IMR-90 (cell line): ENCODE measurements around the gene PRLR. TPM values are rescaled to one million over a fixed set of nuclear protein-coding genes. Genes with fewer than 3 reads are reported as not detected.

ENCODE experiments used
- ATAC-seq: fragments of 200-7000 bp; cut with Tn5 transposase; 2 replicates; pipeline ENCODE4 v1.9.1; 2020; ENCODE audit warnings: low read depth, mild to moderate bottlenecking, moderate library complexity
- BruUV-seq: library from RNA; stranded (reverse); fragments of 400-500 nt; replicated peaks from 2 replicates; lab custom pipeline; 2021; lab: Mats Ljungman, UMichigan
- CTCF ChIA-PET: fragments of 300-600 bp; formaldehyde crosslinking; extraction: SDS; loops from one replicate; lab custom pipeline; 2021; ENCODE audit warnings: antibody characterized with exemption; lab: Yijun Ruan, JAX
- POLR2A ChIA-PET: fragments of 300-600 bp; sonication (Branson Sonifier 250); formaldehyde crosslinking; loops from one replicate; lab custom pipeline; 2022; ENCODE audit warnings: antibody characterized with exemption; ENCODE audit not compliant: unreplicated experiment; lab: Charles Lee
- DNase-seq: peaks from one replicate; pipeline ENCODE4 v3.0.0; 2013
- H2AFZ ChIP-seq: replicated peaks from 2 replicates; pipeline ENCODE3; 2013; ENCODE audit warnings: low read length, mild to moderate bottlenecking; ENCODE audit not compliant: poor library complexity
- H2AK5ac ChIP-seq: 2 replicates; pipeline ENCODE4 v1.6.1; 2013; ENCODE audit warnings: low read depth, low read length, inconsistent platforms
- H2AK9ac ChIP-seq: replicated peaks from 2 replicates; pipeline ENCODE3; 2013; ENCODE audit warnings: mild to moderate bottlenecking, low read depth, low read length, moderate library complexity; ENCODE audit not compliant: poor library complexity
- H2BK120ac ChIP-seq: 2 replicates; pipeline ENCODE4 v1.6.1; 2013; ENCODE audit warnings: low read depth, low read length, inconsistent platforms
- H2BK15ac ChIP-seq: 3 replicates; pipeline ENCODE4 v1.6.1; 2013; ENCODE audit warnings: low read depth, low read length, inconsistent platforms
- H2BK20ac ChIP-seq: 2 replicates; pipeline ENCODE4 v1.6.1; 2013; ENCODE audit warnings: low read depth, mild to moderate bottlenecking, inconsistent platforms, low read length, moderate library complexity
- H2BK5ac ChIP-seq: 2 replicates; pipeline ENCODE4 v1.6.1; 2013; ENCODE audit warnings: mild to moderate bottlenecking, low read depth, low read length, inconsistent platforms; ENCODE audit not compliant: poor library complexity, severe bottlenecking
- H3K14ac ChIP-seq: replicated peaks from 2 replicates; pipeline ENCODE4 v1.6.1; 2013; ENCODE audit warnings: low read depth, low read length, inconsistent platforms
- H3K18ac ChIP-seq: 2 replicates; pipeline ENCODE4 v1.6.1; 2013; ENCODE audit warnings: low read depth, low read length, control low read depth
- H3K23ac ChIP-seq: 2 replicates; pipeline ENCODE4 v1.6.1; 2013; ENCODE audit warnings: low read depth, low read length, inconsistent platforms
- H3K27ac ChIP-seq: 2 replicates; pipeline ENCODE4 v1.5.1; 2013; ENCODE audit warnings: mild to moderate bottlenecking, control low read depth, low read length; ENCODE audit not compliant: insufficient read depth
- H3K27me3 ChIP-seq: 2 replicates; pipeline ENCODE4 v1.6.1; 2013; ENCODE audit warnings: low read length; ENCODE audit not compliant: control insufficient read depth, insufficient read depth
- H3K36me3 ChIP-seq: 2 replicates; pipeline ENCODE4 v1.6.1; 2013; ENCODE audit warnings: low read length, mixed read lengths; ENCODE audit not compliant: control insufficient read depth, insufficient read depth
- H3K4ac ChIP-seq: 2 replicates; pipeline ENCODE4 v1.6.1; 2013; ENCODE audit warnings: low read depth, low read length, inconsistent platforms
- H3K4me1 ChIP-seq: 2 replicates; pipeline ENCODE4 v1.6.1; 2013; ENCODE audit warnings: low read length, mixed read lengths; ENCODE audit not compliant: control insufficient read depth, insufficient read depth
- H3K4me2 ChIP-seq: 2 replicates; pipeline ENCODE4 v1.6.1; 2013; ENCODE audit warnings: low read depth, mild to moderate bottlenecking, control low read depth, low read length, moderate library complexity
- H3K4me3 ChIP-seq: 2 replicates; pipeline ENCODE4 v1.5.1; 2013; ENCODE audit warnings: low read depth, mild to moderate bottlenecking, control low read depth, low read length, moderate library complexity; ENCODE audit not compliant: insufficient read depth
- H3K56ac ChIP-seq: 2 replicates; pipeline ENCODE4 v1.6.1; 2013; ENCODE audit warnings: low read length, inconsistent platforms; ENCODE audit not compliant: insufficient read depth; ENCODE audit errors: extremely low read depth
- H3K79me1 ChIP-seq, 2 experiments: 2 replicates each; pipeline ENCODE4 v1.6.1; 2013; ENCODE audit warnings: low read length in 2 of 2, inconsistent platforms in 1 of 2, low read depth in 1 of 2
- H3K9ac ChIP-seq: 2 replicates; pipeline ENCODE4 v1.6.1; 2013; ENCODE audit warnings: low read depth, low read length, control low read depth
- H3K9me1 ChIP-seq: 2 replicates; pipeline ENCODE4 v1.6.1; 2013; ENCODE audit warnings: low read length, inconsistent platforms; ENCODE audit not compliant: insufficient read depth
- H3K9me3 ChIP-seq: 2 replicates; pipeline ENCODE4 v1.6.1; 2013; ENCODE audit warnings: low read length; ENCODE audit not compliant: control insufficient read depth, insufficient read depth
- H4K20me1 ChIP-seq: 2 replicates; pipeline ENCODE4 v1.6.1; 2013; ENCODE audit warnings: low read length, inconsistent platforms; ENCODE audit not compliant: insufficient read depth
- H4K5ac ChIP-seq: 2 replicates; pipeline ENCODE4 v1.6.1; 2013; ENCODE audit warnings: mild to moderate bottlenecking, low read depth, low read length, control low read depth
- H4K8ac ChIP-seq, 2 experiments: 2 replicates each; pipeline ENCODE4 v1.6.1; 2013; ENCODE audit warnings: low read depth in 2 of 2, low read length in 2 of 2, control low read depth in 1 of 2, inconsistent platforms in 1 of 2
- H4K91ac ChIP-seq: 2 replicates; pipeline ENCODE4 v1.6.1; 2013; ENCODE audit warnings: low read depth, low read length, inconsistent platforms; ENCODE audit not compliant: insufficient read depth
- BHLHE40 ChIP-seq: fragments of 150-350 bp; IDR thresholded peaks from 2 replicates; pipeline ENCODE4 v1.6.1; 2016; ENCODE audit warnings: mild to moderate bottlenecking, low read depth, low read length
- CEBPB ChIP-seq: IDR thresholded peaks from 2 replicates; pipeline ENCODE4 v1.6.1; 2012; ENCODE audit warnings: low read depth, low read length, improper control_type of control experiment
- CHD1 ChIP-seq: IDR thresholded peaks from 2 replicates; pipeline ENCODE4 v1.6.1; 2012; ENCODE audit warnings: low read depth, low read length, improper control_type of control experiment
- FOS ChIP-seq: fragments of 150-350 bp; IDR thresholded peaks from 2 replicates; pipeline ENCODE4 v1.6.1; 2016; ENCODE audit warnings: low read depth, low read length
- MAFK ChIP-seq: IDR thresholded peaks from 2 replicates; pipeline ENCODE4 v1.6.1; 2012; ENCODE audit warnings: low read depth, low read length, improper control_type of control experiment
- MAZ ChIP-seq: IDR thresholded peaks from 2 replicates; pipeline ENCODE4 v1.6.1; 2012; ENCODE audit warnings: low read depth, mild to moderate bottlenecking, low read length, improper control_type of control experiment, moderate library complexity, borderline replicate concordance
- NFE2L2 ChIP-seq: fragments of 150-350 bp; IDR thresholded peaks from 2 replicates; pipeline ENCODE4 v1.6.1; 2016; ENCODE audit warnings: low read depth, mild to moderate bottlenecking, low read length
- POLR2A ChIP-seq: IDR thresholded peaks from 2 replicates; pipeline ENCODE4 v1.6.1; 2012; ENCODE audit warnings: mild to moderate bottlenecking, low read depth, low read length
- RAD21 ChIP-seq: IDR thresholded peaks from 2 replicates; pipeline ENCODE4 v1.6.1; 2012; ENCODE audit warnings: low read length, improper control_type of control experiment
- RCOR1 ChIP-seq: IDR thresholded peaks from 2 replicates; pipeline ENCODE4 v1.6.1; 2012; ENCODE audit warnings: mild to moderate bottlenecking, low read length, improper control_type of control experiment; ENCODE audit not compliant: insufficient replicate concordance
- RFX5 ChIP-seq: IDR thresholded peaks from 2 replicates; pipeline ENCODE4 v1.8.0; 2012; ENCODE audit warnings: low read depth, mild to moderate bottlenecking, low read length, moderate library complexity
- SMC3 ChIP-seq: fragments of 150-350 bp; IDR thresholded peaks from 2 replicates; pipeline ENCODE4 v1.6.1; 2016; ENCODE audit warnings: low read depth, mild to moderate bottlenecking, antibody characterized with exemption, low read length, moderate library complexity
- USF2 ChIP-seq: fragments of 150-350 bp; IDR thresholded peaks from 2 replicates; pipeline ENCODE4 v1.6.1; 2017; ENCODE audit warnings: mild to moderate bottlenecking, antibody characterized with exemption, low read length, low read depth
- WGBS, 2 experiments: methylation state at CpG; one replicate each; pipeline versions ENCODE4 v1.1.5 to v1.1.7; 2013; ENCODE audit warnings: missing lambda C conversion rate in 2 of 2; ENCODE audit not compliant: insufficient read length in 1 of 2; ENCODE audit errors: extremely low coverage in 2 of 2; 5-methylcytosine and 5-hydroxymethylcytosine counted together
- dilution Hi-C: fragments of 300-500 bp; cut with HindIII; formaldehyde crosslinking; loops from one replicate; pipeline ENCODE4 v1.14.3; 2018; ENCODE audit warnings: low sequenced_read_pairs; ENCODE audit not compliant: unreplicated experiment
- in situ Hi-C: fragments of 300-500 bp; cut with MboI; formaldehyde crosslinking; loops from 3 replicates; pipeline ENCODE4 v1.14.3; 2019; ENCODE audit warnings: low sequenced_read_pairs, inconsistent platforms, mixed read lengths
- intact Hi-C: fragments of 100-400 bp; cut with micrococcal nuclease; formaldehyde crosslinking; loops from 2 replicates; pipeline ENCODE4 v1.10.0; 2022
- polyA plus RNA-seq, 3 experiments: library from polyadenylated mRNA; depleted of rRNA; stranded (reverse); fragments of >200 nt; gene quantifications; 2 replicates each; pipeline ENCODE4 v1.2.3, GENCODE V29; 2012; ENCODE audit warnings: low replicate concordance in 1 of 3
- total RNA-seq: library from RNA; depleted of rRNA; stranded (reverse); fragments of >200 nt; gene quantifications from 2 replicates; pipeline ENCODE4 v1.2.3, GENCODE V29; 2012
- TF ChIP-seq, protein P1 (sequence below): fragments of 150-350 bp; IDR thresholded peaks from 2 replicates; pipeline ENCODE4 v1.6.1; 2016; ENCODE audit warnings: low read depth, mild to moderate bottlenecking, low read length, moderate library complexity, borderline replicate concordance
- TF ChIP-seq, protein P2 (sequence below): conservative IDR thresholded peaks from 2 replicates; pipeline ENCODE4 v1.5.1; 2012; ENCODE audit warnings: mild to moderate bottlenecking, low read depth, low read length, improper control_type of control experiment

PRLR gene
- total and polyA plus RNA-seq, 2 of the 4 experiments (the other 2 are of a cell fraction), result 0.24 to 0.54 TPM

DNA sequence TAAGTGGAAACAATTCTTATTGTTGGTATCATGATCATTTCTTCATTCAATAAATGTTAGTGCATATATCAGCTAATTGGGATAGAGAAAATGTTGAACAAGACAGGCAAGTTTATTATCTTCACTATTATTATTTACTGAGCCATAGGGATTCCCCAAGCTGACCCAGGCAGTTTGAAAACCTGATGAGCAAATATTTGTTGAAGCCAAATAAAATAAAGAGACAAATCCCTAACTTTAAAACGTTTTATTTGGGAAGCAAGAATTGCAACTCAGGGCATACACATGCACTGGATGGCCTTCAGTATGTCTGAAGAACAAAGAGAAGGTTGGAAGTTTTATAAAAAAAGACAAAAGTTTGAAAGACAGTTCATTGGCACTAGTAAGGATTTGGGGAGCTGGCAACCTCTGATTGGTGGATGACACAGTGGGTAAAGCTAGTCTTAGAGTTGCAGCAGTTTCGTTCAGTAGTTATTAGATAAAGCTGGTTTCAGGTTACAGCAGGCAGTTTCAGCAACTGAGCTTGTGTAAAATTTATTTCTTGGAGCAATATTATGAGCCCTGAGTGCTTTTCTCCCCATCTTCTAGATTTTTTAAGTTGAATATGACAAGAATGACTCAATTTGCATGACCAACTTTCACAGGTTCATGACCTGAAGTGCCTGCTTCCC, 44.7 kb upstream of the PRLR start:
- Histone ChIP-seq H3K4me3 (no peak overlapping the region), H2BK20ac (no peak overlapping the region), H3K4ac (no peak overlapping the region), H2BK120ac (no peak overlapping the region), H3K4me1 (no peaks in the 10 kb centered on the region), H3K9me3 (no peaks in the 10 kb centered on the region), H3K36me3 (no peaks in the 10 kb centered on the region), H3K18ac (no peak overlapping the region), H4K91ac (no peak overlapping the region), H3K14ac (no peak overlapping the region), H3K4me2 (no peak overlapping the region), H2AFZ (no peak overlapping the region), H4K20me1 (no peaks in the 10 kb centered on the region), H4K5ac (no peak overlapping the region), H3K23ac (no peak overlapping the region), H3K27me3 (no peaks in the 10 kb centered on the region), H2AK9ac (no peak overlapping the region), H2BK5ac (no peak overlapping the region), H3K27ac (no peak overlapping the region), H2AK5ac (no peak overlapping the region), H3K9me1 (no peaks in the 10 kb centered on the region), H4K8ac (no peak overlapping the region), H3K79me1 (no peaks in the 10 kb centered on the region), H3K9ac (no peak overlapping the region), H3K56ac (no peak overlapping the region), H2BK15ac (no peak overlapping the region)
- dilution Hi-C loops, result no loop called here
- ChIA-PET CTCF (no interaction called here), POLR2A (no interaction called here)
- TF ChIP-seq FOS, result no peak
- TF ChIP-seq, protein P1, sequence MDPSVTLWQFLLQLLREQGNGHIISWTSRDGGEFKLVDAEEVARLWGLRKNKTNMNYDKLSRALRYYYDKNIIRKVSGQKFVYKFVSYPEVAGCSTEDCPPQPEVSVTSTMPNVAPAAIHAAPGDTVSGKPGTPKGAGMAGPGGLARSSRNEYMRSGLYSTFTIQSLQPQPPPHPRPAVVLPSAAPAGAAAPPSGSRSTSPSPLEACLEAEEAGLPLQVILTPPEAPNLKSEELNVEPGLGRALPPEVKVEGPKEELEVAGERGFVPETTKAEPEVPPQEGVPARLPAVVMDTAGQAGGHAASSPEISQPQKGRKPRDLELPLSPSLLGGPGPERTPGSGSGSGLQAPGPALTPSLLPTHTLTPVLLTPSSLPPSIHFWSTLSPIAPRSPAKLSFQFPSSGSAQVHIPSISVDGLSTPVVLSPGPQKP, result no peak
- no peak for TF ChIP-seq SMC3
- no peak for TF ChIP-seq RCOR1
- no peak for TF ChIP-seq CEBPB
- no peak for TF ChIP-seq MAFK
- TF ChIP-seq CHD1, result no peak
- TF ChIP-seq BHLHE40, result no peak
- no peak for TF ChIP-seq USF2
- TF ChIP-seq, protein P2, sequence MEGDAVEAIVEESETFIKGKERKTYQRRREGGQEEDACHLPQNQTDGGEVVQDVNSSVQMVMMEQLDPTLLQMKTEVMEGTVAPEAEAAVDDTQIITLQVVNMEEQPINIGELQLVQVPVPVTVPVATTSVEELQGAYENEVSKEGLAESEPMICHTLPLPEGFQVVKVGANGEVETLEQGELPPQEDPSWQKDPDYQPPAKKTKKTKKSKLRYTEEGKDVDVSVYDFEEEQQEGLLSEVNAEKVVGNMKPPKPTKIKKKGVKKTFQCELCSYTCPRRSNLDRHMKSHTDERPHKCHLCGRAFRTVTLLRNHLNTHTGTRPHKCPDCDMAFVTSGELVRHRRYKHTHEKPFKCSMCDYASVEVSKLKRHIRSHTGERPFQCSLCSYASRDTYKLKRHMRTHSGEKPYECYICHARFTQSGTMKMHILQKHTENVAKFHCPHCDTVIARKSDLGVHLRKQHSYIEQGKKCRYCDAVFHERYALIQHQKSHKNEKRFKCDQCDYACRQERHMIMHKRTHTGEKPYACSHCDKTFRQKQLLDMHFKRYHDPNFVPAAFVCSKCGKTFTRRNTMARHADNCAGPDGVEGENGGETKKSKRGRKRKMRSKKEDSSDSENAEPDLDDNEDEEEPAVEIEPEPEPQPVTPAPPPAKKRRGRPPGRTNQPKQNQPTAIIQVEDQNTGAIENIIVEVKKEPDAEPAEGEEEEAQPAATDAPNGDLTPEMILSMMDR, result no peak
- TF ChIP-seq RFX5, result no peak
- no peak for TF ChIP-seq NFE2L2
- TF ChIP-seq POLR2A, result no peak
- no peak for TF ChIP-seq RAD21
- TF ChIP-seq MAZ, result no peak
- in situ Hi-C loops, result no loop called here
- no peak for ATAC-seq
- intact Hi-C loops, result no loop called here
- DNase-seq, result no peak
- BruUV-seq, result no TSS peak
- no CpG with 5 or more reads among the region's 2 CpGs for WGBS, 2 experiments
